OCI-LY3 (cell line): ENCODE data around the gene HHAT.

Experiments
- H2AFZ ChIP-seq: fragments of 200-600, 300-600 bp; shearing (Covaris generic); 2 replicates; pipeline ENCODE4 v1.6.0; 2014; ENCODE audit warnings: antibody characterized with exemption, low read depth, low read length
- H3K27ac ChIP-seq: fragments of 200-600, 300-600 bp; sonication (generic); 2 replicates; pipeline ENCODE4 v1.5.1; 2014; ENCODE audit warnings: mild to moderate bottlenecking, low read length, moderate library complexity, mixed read lengths
- H3K27me3 ChIP-seq: fragments of 200-600, 300-600 bp; sonication (generic); 2 replicates; pipeline ENCODE4 v1.6.1; 2014; ENCODE audit warnings: low read depth, low read length, mixed read lengths
- H3K36me3 ChIP-seq: fragments of 200-600, 300-600 bp; sonication (generic); replicated peaks from 2 replicates; pipeline ENCODE3; 2014; ENCODE audit warnings: low read depth, low read length, mixed read lengths
- H3K4me1 ChIP-seq: fragments of 300-600, 200-600 bp; sonication (generic); 2 replicates; pipeline ENCODE4 v1.6.1; 2014; ENCODE audit warnings: low read length, mixed read lengths
- H3K4me2 ChIP-seq: fragments of 200-600, 300-600 bp; sonication (generic); 2 replicates; pipeline ENCODE4 v1.6.1; 2014; ENCODE audit warnings: low read length, mixed read lengths
- H3K4me3 ChIP-seq: fragments of 300-600, 200-600 bp; sonication (generic); 2 replicates; pipeline ENCODE4 v1.5.1; 2014; ENCODE audit warnings: antibody characterized with exemption, mild to moderate bottlenecking, low read length, moderate library complexity
- H3K79me2 ChIP-seq: fragments of 300-600, 200-600 bp; shearing (Covaris generic); 2 replicates; pipeline ENCODE4 v1.6.1; 2014; ENCODE audit warnings: mild to moderate bottlenecking, low read length, mixed read lengths
- H3K9ac ChIP-seq: fragments of 300-600, 200-600 bp; shearing (Covaris generic); 2 replicates; pipeline ENCODE4 v1.6.0; 2014; ENCODE audit warnings: mild to moderate bottlenecking, low read length, moderate library complexity
- H3K9me3 ChIP-seq: fragments of 200-600, 300-600 bp; shearing (Covaris generic); 2 replicates; pipeline ENCODE4 v1.6.1; 2014; ENCODE audit warnings: low read length, mixed read lengths; ENCODE audit not compliant: insufficient read depth
- H4K20me1 ChIP-seq: fragments of 200-600, 300-600 bp; sonication (generic); 2 replicates; pipeline ENCODE4 v1.6.1; 2016; ENCODE audit warnings: low read length, mixed read lengths; ENCODE audit not compliant: insufficient read depth
- CTCF ChIP-seq: fragments of 200-600, 300-600 bp; sonication (generic); IDR thresholded peaks from 2 replicates; pipeline ENCODE4 v1.5.1; 2014; ENCODE audit warnings: antibody characterized with exemption, low read length, low read depth
- EZH2phosphoT487 ChIP-seq: fragments of 200-600 bp; shearing (Covaris generic); IDR thresholded peaks from 2 replicates; pipeline ENCODE4 v1.6.1; 2018; ENCODE audit warnings: antibody characterized with exemption, mixed run types, low read depth

HHAT gene

DNA sequence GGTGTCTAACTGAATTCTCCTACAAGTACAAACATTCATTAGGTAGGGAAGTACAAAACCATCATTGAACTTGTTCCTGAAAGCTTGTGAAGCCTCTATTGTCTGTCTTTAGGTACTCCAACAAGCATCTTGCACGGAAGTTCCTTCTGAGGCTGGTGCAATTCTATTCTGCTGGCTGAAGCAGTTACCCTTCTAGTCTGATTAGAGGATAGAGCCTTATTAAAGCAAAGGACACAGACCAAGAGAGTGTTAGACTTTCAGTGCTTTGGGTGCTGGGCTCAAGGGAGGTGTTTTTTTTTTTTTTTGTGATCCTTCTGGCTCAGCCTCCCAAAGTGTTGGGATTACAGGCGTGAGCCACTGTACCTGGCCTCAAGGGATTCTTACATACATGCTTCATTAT lies 43.8 kb downstream of the HHAT start:
- Histone ChIP-seq H3K27me3 (peaks cover 8% of the 10 kb centered on the region; the same call in 1 of the 2 replicates), H3K9ac (no peak overlapping the region), H3K4me3 (no peak overlapping the region), H3K9me3 (no peaks in the 10 kb centered on the region), H2AFZ (no peak overlapping the region), H3K79me2 (no peaks in the 10 kb centered on the region), H3K36me3 (no peaks in the 10 kb centered on the region), H4K20me1 (no peaks in the 10 kb centered on the region), H3K27ac (no peak overlapping the region), H3K4me2 (no peak overlapping the region), H3K4me1 (peaks cover 19% of the 10 kb centered on the region)
- no peak for TF ChIP-seq CTCF
- no peak for TF ChIP-seq EZH2phosphoT487

DNA sequence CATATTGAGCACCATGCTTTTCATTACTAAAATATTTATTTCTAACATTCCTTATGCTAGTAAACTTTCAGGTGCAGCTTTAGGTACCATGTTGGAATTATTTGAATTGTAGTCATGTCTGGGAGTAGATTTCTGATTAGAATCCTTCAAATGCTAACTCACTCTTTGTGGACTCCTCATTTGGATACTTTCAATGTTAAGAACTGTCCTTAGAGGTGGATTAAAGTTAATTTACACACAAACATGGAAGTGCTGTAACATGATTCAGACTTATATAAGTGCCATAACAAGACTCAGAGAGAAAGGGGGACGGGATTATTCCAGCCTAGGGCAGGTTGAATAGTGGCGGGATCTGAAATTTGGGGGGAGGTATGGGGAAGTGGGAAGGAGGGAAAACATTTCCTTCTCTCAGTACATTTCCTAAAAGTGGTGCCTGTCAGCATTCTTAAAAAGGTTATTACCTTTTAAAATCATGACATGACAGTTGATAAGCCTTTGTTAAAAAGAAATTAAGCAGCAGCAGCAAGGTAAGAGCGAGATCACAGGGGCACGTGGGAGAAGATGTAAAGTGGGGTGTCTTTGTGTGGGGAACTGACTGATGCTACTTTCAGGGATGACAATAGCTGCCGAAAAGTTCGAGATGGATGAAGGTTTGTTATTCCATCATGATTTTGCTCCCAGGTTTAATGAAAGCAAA lies 44.4 kb downstream of the HHAT start:
- Histone ChIP-seq H2AFZ (no peak overlapping the region), H3K4me3 (no peak overlapping the region), H3K4me1 (peaks cover 19% of the 10 kb centered on the region), H3K79me2 (no peaks in the 10 kb centered on the region), H4K20me1 (no peaks in the 10 kb centered on the region), H3K4me2 (peak overlapping the region; percentile 48), H3K27me3 (peaks cover 10% of the 10 kb centered on the region; the same call in 1 of the 2 replicates), H3K36me3 (no peaks in the 10 kb centered on the region), H3K9me3 (no peaks in the 10 kb centered on the region), H3K9ac (no peak overlapping the region), H3K27ac (0 out of 2 replicates have a peak overlapping the region, but pooled peaks have one; percentile 39)
- no peak for TF ChIP-seq CTCF
- no peak for TF ChIP-seq EZH2phosphoT487

DNA sequence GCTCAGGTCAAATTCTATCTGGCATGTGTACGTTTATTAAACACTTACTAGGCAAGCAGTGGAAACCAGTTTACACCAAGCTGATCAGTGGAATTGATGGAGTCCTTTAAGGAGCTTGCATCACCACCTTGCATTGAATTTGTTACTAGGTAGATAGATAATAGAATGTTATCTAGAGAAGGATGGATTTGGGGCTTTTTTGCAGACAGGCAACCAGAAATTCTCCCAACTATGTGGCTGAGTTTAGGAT lies 44.9 kb downstream of the HHAT start:
- Histone ChIP-seq H3K27ac (peak overlapping the region; percentile 39; the same call in 1 of the 2 replicates), H3K4me2 (peak overlapping the region; percentile 48), H3K79me2 (no peaks in the 10 kb centered on the region), H3K9ac (no peak overlapping the region), H3K9me3 (no peaks in the 10 kb centered on the region), H3K4me1 (peaks cover 19% of the 10 kb centered on the region), H3K4me3 (0 out of 2 replicates have a peak overlapping the region, but pooled peaks have one; percentile 31), H4K20me1 (no peaks in the 10 kb centered on the region), H2AFZ (no peak overlapping the region), H3K36me3 (no peaks in the 10 kb centered on the region), H3K27me3 (peaks cover 10% of the 10 kb centered on the region; the same call in 1 of the 2 replicates)
- TF ChIP-seq EZH2phosphoT487, result no peak
- no peak for TF ChIP-seq CTCF

GRCh38 chr1:210373878-210374599 lies 45.3 kb downstream of the HHAT start:
- H4K20me1 ChIP-seq, result no peaks in the 10 kb centered on the region
- H3K4me1 ChIP-seq, result peaks cover 19% of the 10 kb centered on the region
- no peak overlapping the region; the same call in 1 of the 2 replicates for H3K9ac ChIP-seq

More at GRCh38 chr1:210373878-210374599, 45.3 kb downstream of the HHAT start:
- H2AFZ ChIP-seq, result no peak overlapping the region; the same call in 1 of the 2 replicates
- H3K4me2 ChIP-seq, result peak overlapping the region; percentile 48
- peak overlapping the region; percentile 39 for H3K27ac ChIP-seq
- peak; percentile 89 for TF ChIP-seq CTCF
- no peak for TF ChIP-seq EZH2phosphoT487
- peaks cover 10% of the 10 kb centered on the region; the same call in 1 of the 2 replicates for H3K27me3 ChIP-seq
- H3K4me3 ChIP-seq, result peak overlapping the region; percentile 31; the same call in 1 of the 2 replicates
- no peaks in the 10 kb centered on the region for H3K9me3 ChIP-seq
- H3K79me2 ChIP-seq, result no peaks in the 10 kb centered on the region
- H3K36me3 ChIP-seq, result no peaks in the 10 kb centered on the region
